GM12872 (cell line): ENCODE results near the gene ROBO1.

Experiments used
- CTCF ChIP-seq: IDR thresholded peaks from 3 replicates; pipeline ENCODE4 v1.5.1; 2011; ENCODE audit warnings: low read depth, mild to moderate bottlenecking, low read length, moderate library complexity; ENCODE audit not compliant: insufficient read depth

The ROBO1 gene

GRCh38 chr3:78844307-78844706, 923.5 kb downstream of the ROBO1 start:
- no peak for TF ChIP-seq CTCF

- TF ChIP-seq CTCF, result no peak
Observed at GRCh38 chr3:78839693-78840092, 928.1 kb downstream of the ROBO1 start.

- TF ChIP-seq CTCF, result no peak
Observed at GRCh38 chr3:78838362-78838761, 929.4 kb downstream of the ROBO1 start.

- no peak for TF ChIP-seq CTCF
Observed at GRCh38 chr3:78834910-78835309, 932.9 kb downstream of the ROBO1 start.

- no peak for TF ChIP-seq CTCF
Observed at GRCh38 chr3:78832785-78833204, 935.0 kb downstream of the ROBO1 start.

GRCh38 chr3:78831446-78831972, 936.3 kb downstream of the ROBO1 start:
- TF ChIP-seq CTCF, result no peak

GRCh38 chr3:78830470-78830869, 937.3 kb downstream of the ROBO1 start:
- no peak for TF ChIP-seq CTCF
